Subcutaneous adipose tissue (tissue), 4 donors: ENCODE measurements around the gene ZNF148. TPM values are rescaled to one million over a fixed set of nuclear protein-coding genes. Genes with fewer than 3 reads are reported as not detected.

ENCODE experiments used
- total RNA-seq, 4 donors: library from RNA; depleted of rRNA; stranded (reverse); fragments of >200 nt; gene quantifications; one replicate each; pipeline ENCODE4 v1.1.0, GENCODE V29; 2016
- TF ChIP-seq, protein P1 (sequence below): fragments of 450-650 bp; IDR thresholded peaks from one replicate; pipeline ENCODE4 v1.5.1; 2016; ENCODE audit warnings: low read depth, mild to moderate bottlenecking, control low read depth, antibody characterized with exemption, moderate library complexity

ZNF148 gene
- total RNA-seq, 4 donors from 2014 or later = 22.6 to 38.2 (median 28.6) TPM

DNA sequence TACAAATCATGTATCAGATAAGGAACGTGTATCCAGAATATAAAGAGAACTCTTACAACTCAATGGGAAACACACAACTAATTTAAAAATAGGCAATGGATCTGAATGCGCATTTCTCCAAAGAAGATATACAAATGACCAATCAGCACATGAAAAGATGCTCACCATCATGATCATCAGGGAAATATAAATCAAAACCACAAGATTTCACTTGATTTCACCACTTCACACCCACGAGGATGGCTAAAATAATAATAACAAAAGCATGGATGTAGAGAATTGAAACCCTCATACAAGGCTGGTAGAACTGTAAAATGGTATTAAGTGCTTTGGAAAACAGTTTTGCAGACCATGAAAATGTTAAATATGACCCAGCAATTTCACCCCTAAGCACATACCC, 135.9 kb downstream of the ZNF148 start:
- TF ChIP-seq, protein P1, sequence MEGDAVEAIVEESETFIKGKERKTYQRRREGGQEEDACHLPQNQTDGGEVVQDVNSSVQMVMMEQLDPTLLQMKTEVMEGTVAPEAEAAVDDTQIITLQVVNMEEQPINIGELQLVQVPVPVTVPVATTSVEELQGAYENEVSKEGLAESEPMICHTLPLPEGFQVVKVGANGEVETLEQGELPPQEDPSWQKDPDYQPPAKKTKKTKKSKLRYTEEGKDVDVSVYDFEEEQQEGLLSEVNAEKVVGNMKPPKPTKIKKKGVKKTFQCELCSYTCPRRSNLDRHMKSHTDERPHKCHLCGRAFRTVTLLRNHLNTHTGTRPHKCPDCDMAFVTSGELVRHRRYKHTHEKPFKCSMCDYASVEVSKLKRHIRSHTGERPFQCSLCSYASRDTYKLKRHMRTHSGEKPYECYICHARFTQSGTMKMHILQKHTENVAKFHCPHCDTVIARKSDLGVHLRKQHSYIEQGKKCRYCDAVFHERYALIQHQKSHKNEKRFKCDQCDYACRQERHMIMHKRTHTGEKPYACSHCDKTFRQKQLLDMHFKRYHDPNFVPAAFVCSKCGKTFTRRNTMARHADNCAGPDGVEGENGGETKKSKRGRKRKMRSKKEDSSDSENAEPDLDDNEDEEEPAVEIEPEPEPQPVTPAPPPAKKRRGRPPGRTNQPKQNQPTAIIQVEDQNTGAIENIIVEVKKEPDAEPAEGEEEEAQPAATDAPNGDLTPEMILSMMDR = no peak

DNA sequence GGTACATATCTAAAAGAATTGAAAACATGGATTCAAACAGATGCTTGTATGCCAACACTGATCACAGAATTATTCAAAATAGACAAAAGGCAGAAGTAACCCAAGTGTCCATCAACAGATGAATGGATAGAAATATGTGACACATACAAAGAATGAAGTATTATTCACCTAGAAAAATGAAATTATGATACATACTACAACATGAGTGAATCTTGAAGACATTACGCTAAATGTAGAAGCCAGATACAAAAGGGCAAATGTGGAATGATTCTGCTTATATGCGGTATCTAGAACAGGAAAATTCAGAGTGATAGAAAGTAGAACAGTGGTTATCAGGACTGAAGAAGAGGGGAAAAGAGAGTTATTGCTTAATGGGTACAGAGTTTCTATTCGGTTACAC, 136.4 kb downstream of the ZNF148 start:
- TF ChIP-seq, protein P1 = no peak

DNA sequence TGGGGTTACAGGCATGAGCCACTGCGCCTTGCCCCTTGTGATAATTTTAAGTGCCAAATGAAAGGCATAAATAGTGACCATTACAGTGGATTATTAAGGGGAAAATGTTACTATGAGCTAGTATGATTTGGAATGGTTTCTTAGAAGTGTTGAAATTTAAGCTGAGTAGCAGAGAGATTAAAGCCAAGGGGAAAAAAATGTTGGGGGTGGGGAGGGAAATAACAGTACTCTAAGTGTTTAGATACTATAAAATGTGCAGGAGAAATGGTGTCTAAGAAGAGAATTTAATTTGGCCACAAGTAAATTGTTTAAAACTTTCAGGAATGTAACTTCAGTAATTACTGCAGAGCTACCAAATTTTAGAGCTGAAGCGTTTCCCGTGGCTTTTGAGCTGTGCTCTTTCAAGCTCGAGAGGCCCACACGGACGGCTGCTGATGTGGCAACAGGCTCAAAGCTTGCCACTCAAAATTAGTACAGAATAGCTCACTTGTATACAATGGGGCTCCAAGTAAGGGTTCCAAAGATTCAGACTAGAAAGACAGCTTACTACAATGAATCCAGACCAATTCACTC, 138.7 kb downstream of the ZNF148 start:
- TF ChIP-seq, protein P1 = no peak

DNA sequence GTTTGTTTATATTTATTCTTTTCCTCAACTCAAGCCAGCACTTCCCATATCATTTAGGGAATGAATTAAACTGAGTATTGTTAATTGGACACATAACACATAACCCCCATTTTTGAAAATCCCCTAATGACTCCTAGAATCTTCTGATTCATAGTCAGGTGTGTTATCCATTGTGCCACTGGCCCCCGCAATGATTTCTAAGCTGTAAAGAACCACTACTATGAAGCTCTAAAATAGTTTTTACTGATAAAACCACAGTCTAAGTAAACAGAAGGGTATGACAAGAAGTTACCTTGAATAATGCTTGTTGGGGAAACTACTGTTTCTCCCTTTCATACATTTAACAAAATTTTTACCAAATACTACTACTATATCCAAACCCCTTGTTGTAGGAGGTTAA, 140.3 kb downstream of the ZNF148 start:
- TF ChIP-seq, protein P1 = no peak

DNA sequence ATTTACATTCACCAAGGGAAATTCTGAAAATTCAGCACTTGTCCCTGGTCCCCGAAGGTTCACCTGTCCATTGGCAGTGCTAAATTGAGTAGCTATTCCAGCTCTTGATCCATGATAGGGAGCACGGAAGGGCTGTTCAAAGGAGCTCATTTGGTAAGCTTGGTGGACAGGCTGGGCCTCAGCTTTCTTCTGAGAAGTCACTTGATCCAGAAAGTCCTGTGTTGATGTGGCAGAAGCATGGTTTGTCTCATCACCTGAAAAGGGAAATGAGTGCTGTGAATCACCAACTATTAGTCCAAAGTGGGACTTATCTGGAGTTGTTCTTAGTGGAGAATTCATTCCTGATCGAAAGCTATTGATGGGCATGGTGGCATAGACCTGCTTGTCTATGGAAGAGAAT, 142.7 kb downstream of the ZNF148 start:
- TF ChIP-seq, protein P1 = no peak

DNA sequence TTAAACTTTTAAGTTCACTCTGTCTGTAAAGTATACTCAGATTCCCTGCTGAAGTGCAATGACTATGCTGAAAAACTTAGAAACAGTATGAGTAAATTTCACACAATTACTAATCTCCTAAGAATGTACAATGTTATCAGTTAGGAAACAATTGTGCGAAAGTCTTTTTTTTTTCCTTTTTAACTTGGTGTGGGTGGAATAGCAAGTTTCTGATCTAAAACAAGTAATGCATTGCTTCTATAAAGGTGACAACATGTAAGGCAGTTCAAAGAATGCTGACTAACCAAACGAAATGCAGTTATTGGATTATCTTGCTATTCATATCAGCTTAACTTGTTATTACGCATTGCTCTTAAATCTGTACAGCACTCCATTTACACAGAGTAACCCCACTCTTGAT, 143.2 kb downstream of the ZNF148 start:
- TF ChIP-seq, protein P1 = no peak

DNA sequence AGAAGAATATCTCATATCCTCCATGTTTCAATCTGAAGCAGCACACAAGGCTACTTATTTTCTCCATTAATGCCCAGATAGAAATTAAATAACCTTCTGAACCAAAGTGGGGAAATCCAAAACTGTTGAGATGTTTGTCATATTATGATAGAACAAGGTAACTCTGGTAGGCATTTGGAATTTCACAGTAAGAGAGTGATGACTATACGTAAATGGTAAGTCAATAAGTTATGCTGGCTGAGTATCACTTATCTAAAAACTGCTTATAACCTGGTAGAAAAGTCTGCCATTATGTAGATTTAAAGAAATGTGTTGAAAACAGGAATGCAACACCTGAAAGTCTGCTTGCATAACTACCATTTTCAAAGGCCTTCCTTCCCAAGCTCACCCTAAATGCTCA, 145.4 kb downstream of the ZNF148 start:
- TF ChIP-seq, protein P1 = no peak
